ENCODE data around the gene UGT8.

DNA sequence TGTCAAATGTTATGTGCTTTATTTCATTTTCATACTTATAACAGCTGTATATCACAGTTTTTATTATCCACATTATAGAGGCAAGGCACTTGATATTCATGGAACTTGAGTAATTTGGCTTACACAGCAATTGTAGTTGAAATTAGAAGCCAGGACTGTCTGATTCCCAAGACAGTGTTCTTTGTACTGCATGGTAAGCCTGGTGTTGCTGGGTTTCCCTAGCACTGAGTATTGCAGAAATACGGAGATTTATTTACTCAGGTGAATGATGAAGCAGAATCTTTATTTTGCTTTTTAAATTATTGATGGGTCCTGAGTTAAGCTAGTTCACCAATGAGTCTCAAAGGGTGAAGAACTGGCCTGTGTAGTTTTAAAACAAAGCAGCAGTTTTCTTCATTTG, 70.0 kb downstream of the UGT8 start:
- TF ChIP-seq, protein P1, sequence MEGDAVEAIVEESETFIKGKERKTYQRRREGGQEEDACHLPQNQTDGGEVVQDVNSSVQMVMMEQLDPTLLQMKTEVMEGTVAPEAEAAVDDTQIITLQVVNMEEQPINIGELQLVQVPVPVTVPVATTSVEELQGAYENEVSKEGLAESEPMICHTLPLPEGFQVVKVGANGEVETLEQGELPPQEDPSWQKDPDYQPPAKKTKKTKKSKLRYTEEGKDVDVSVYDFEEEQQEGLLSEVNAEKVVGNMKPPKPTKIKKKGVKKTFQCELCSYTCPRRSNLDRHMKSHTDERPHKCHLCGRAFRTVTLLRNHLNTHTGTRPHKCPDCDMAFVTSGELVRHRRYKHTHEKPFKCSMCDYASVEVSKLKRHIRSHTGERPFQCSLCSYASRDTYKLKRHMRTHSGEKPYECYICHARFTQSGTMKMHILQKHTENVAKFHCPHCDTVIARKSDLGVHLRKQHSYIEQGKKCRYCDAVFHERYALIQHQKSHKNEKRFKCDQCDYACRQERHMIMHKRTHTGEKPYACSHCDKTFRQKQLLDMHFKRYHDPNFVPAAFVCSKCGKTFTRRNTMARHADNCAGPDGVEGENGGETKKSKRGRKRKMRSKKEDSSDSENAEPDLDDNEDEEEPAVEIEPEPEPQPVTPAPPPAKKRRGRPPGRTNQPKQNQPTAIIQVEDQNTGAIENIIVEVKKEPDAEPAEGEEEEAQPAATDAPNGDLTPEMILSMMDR (IDR thresholded peaks at IDR 0.05; ENCODE audit: insufficient read depth, low read length, poor library complexity, severe bottlenecking): no peak
- no peak for TF ChIP-seq EZH2phosphoT487 (conservative IDR thresholded peaks at IDR 0.05; ENCODE audit: low read length)
